H1 (cell line): ENCODE data around the gene FAM228B.

Experiments used
- CEBPB ChIP-seq: IDR thresholded peaks from 2 replicates; pipeline ENCODE4 v1.6.1; 2012; ENCODE audit warnings: low read depth, low read length
- CTCF ChIP-seq, 3 experiments: IDR thresholded peaks; 1 replicate in 2 of 3; 2 replicates in 1 of 3; pipeline versions ENCODE4 v1.5.1 to v1.6.1; 2011; ENCODE audit warnings: low read length in 3 of 3, mild to moderate bottlenecking in 3 of 3, inconsistent platforms in 2 of 3, low read depth in 1 of 3, moderate library complexity in 1 of 3; ENCODE audit not compliant: insufficient read depth in 1 of 3; ENCODE audit errors: control extremely low read depth in 1 of 3
- EGR1 ChIP-seq: IDR thresholded peaks from 2 replicates; pipeline ENCODE4 v1.6.1; 2011; ENCODE audit warnings: low read depth, low read length, borderline replicate concordance
- EP300 ChIP-seq, 2 experiments: IDR thresholded peaks; 1 replicate in 1 of 2; 2 replicates in 1 of 2; pipeline ENCODE4 v1.6.1; 2011 to 2012; ENCODE audit warnings: low read depth in 2 of 2, low read length in 2 of 2, mild to moderate bottlenecking in 2 of 2, borderline replicate concordance in 1 of 2, inconsistent platforms in 1 of 2, moderate library complexity in 1 of 2
- KDM1A ChIP-seq: fragments of 200-600, 300-600 bp; sonication (generic); IDR thresholded peaks from 2 replicates; pipeline ENCODE4 v1.7.1; 2016; ENCODE audit warnings: mild to moderate bottlenecking, low read length, borderline replicate concordance
- MAFK ChIP-seq: IDR thresholded peaks from 2 replicates; pipeline ENCODE4 v1.6.1; 2012; ENCODE audit warnings: low read depth, mild to moderate bottlenecking, improper control_type of control experiment, low read length
- POLR2A ChIP-seq, 2 experiments: IDR thresholded peaks; 1 replicate in 1 of 2; 2 replicates in 1 of 2; pipeline ENCODE4 v1.6.1; 2011; ENCODE audit warnings: low read depth in 2 of 2, low read length in 2 of 2, mild to moderate bottlenecking in 2 of 2; ENCODE audit errors: control extremely low read depth in 1 of 2
- POLR2AphosphoS5 ChIP-seq: IDR thresholded peaks from 2 replicates; pipeline ENCODE4 v1.6.1; 2011; ENCODE audit warnings: low read depth, low read length
- SP2 ChIP-seq: IDR thresholded peaks from 2 replicates; pipeline ENCODE4 v1.6.1; 2012; ENCODE audit warnings: mild to moderate bottlenecking, low read length, inconsistent platforms
- SP4 ChIP-seq: IDR thresholded peaks from 2 replicates; pipeline ENCODE4 v1.6.1; 2012; ENCODE audit warnings: low read length, inconsistent platforms
- ZNF274 ChIP-seq: IDR thresholded peaks from 2 replicates; pipeline ENCODE4 v1.7.0; 2012; ENCODE audit warnings: low read length, borderline replicate concordance; ENCODE audit errors: extremely low read depth

- TF ChIP-seq CTCF (IDR thresholded peaks at IDR 0.05; ENCODE audit: control extremely low read depth in 1 of 3, insufficient read depth in 1 of 3, low read depth in 1 of 3, low read length in 3 of 3) (no peak), POLR2AphosphoS5 (no peak), ZNF274 (no peak), KDM1A (no peak), SP2 (no peak), EGR1 (no peak), POLR2A (IDR thresholded peaks at IDR 0.05; ENCODE audit: control extremely low read depth in 1 of 2, low read depth in 2 of 2, low read length in 2 of 2) (no peak), CEBPB (no peak), MAFK (no peak), EP300 (IDR thresholded peaks at IDR 0.05; ENCODE audit: borderline replicate concordance in 1 of 2, low read depth in 2 of 2, low read length in 2 of 2) (no peak), SP4 (no peak)
Observed at GRCh38 chr2:24073816-24074215, 49.5 kb upstream of the FAM228B start.
